ENCODE data around the gene PABPC3. TPM values are rescaled to one million over a fixed set of nuclear protein-coding genes. Genes with fewer than 3 reads are reported as not detected.

PABPC3 gene
- total RNA-seq, 6 experiments from 2014 or later, result 0.11 to 0.20 TPM; not detected in 4

- 53% methylated on average over 8 of the region's 8 CpGs for WGBS (ENCODE audit: insufficient coverage, low coverage, low lambda C conversion rate, missing lambda C conversion rate)
Observed at GRCh38 chr13:25065974-25066770, 29.8 kb upstream of the PABPC3 start.

GRCh38 chr13:25067064-25067463, 28.9 kb upstream of the PABPC3 start:
- ATAC-seq (no peak), DNase-seq (no peak)
- H3K4me1 ChIP-seq, result no peaks in the 10 kb centered on the region
- TF ChIP-seq POLR2A (IDR thresholded peaks at IDR 0.05), result no peak
- TF ChIP-seq, protein P1, sequence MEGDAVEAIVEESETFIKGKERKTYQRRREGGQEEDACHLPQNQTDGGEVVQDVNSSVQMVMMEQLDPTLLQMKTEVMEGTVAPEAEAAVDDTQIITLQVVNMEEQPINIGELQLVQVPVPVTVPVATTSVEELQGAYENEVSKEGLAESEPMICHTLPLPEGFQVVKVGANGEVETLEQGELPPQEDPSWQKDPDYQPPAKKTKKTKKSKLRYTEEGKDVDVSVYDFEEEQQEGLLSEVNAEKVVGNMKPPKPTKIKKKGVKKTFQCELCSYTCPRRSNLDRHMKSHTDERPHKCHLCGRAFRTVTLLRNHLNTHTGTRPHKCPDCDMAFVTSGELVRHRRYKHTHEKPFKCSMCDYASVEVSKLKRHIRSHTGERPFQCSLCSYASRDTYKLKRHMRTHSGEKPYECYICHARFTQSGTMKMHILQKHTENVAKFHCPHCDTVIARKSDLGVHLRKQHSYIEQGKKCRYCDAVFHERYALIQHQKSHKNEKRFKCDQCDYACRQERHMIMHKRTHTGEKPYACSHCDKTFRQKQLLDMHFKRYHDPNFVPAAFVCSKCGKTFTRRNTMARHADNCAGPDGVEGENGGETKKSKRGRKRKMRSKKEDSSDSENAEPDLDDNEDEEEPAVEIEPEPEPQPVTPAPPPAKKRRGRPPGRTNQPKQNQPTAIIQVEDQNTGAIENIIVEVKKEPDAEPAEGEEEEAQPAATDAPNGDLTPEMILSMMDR (IDR thresholded peaks at IDR 0.05), result no peak
- H3K4me3 ChIP-seq, result no peak overlapping the region
- H3K9me3 ChIP-seq, result no peaks in the 10 kb centered on the region
- no peaks in the 10 kb centered on the region for H3K27me3 ChIP-seq
- H3K27ac ChIP-seq, result no peak overlapping the region
- H3K36me3 ChIP-seq, result no peaks in the 10 kb centered on the region
- intact Hi-C loops (cut with DNase I), result no loop called here
- no CpG with 5 or more reads among the region's 3 CpGs for WGBS (ENCODE audit: insufficient coverage, low coverage, low lambda C conversion rate, missing lambda C conversion rate)

More at GRCh38 chr13:25065974-25066770, 29.8 kb upstream of the PABPC3 start:
- no peaks in the 10 kb centered on the region for H3K9me3 ChIP-seq
- no peak overlapping the region for H3K4me3 ChIP-seq
- ATAC-seq (no peak), DNase-seq (no peak)
- H3K27me3 ChIP-seq, result no peaks in the 10 kb centered on the region
- no peaks in the 10 kb centered on the region for H3K36me3 ChIP-seq
- H3K27ac ChIP-seq, result no peak overlapping the region
- no peak for TF ChIP-seq POLR2A (IDR thresholded peaks at IDR 0.05)
- TF ChIP-seq, protein P1 (IDR thresholded peaks at IDR 0.05), result no peak
- intact Hi-C loops (cut with DNase I), result no loop called here
- H3K4me1 ChIP-seq, result no peaks in the 10 kb centered on the region

DNA sequence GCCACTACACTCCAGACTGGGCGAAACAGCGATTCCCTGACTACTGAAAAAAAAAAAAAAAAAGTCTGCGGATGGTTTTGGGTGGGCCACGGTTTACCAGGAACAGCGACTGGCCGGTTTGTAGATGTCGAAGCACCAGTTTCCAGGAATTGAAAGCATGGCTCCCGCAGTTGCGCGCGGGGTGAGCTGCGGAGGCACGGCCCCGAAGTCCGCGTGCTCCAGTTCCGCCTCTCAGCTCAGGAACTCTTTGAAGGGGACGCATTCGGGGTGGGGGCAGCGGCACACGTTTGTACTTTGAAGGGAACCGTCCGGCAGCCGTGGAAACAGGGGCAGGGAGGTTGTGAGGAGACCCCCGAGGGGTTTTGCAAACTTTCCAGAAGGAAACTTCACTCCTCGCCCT, 27.1 kb upstream of the PABPC3 start:
- Histone ChIP-seq H3K4me3 (no peak overlapping the region), H3K9me3 (no peaks in the 10 kb centered on the region), H3K36me3 (no peaks in the 10 kb centered on the region), H3K27me3 (no peaks in the 10 kb centered on the region), H3K27ac (no peak overlapping the region), H3K4me1 (no peaks in the 10 kb centered on the region)
- 71% methylated on average over 13 of the region's 26 CpGs for WGBS (ENCODE audit: insufficient coverage, low coverage, low lambda C conversion rate, missing lambda C conversion rate)
- intact Hi-C loops (cut with DNase I), result no loop called here
- TF ChIP-seq, protein P1 (IDR thresholded peaks at IDR 0.05), result no peak
- TF ChIP-seq POLR2A (IDR thresholded peaks at IDR 0.05), result no peak
- ATAC-seq (peak in 1 of 4 donors; percentile 10), DNase-seq (no peak)

- no CpG with 5 or more reads among the region's 21 CpGs for WGBS (ENCODE audit: insufficient coverage, low coverage, low lambda C conversion rate, missing lambda C conversion rate)
- ATAC-seq (peak in 1 of 4 donors; percentile 17), DNase-seq (no peak)
- Histone ChIP-seq H3K9me3 (no peaks in the 10 kb centered on the region), H3K27ac (no peak overlapping the region), H3K4me1 (no peaks in the 10 kb centered on the region), H3K4me3 (no peak overlapping the region), H3K36me3 (no peaks in the 10 kb centered on the region), H3K27me3 (no peaks in the 10 kb centered on the region)
- TF ChIP-seq POLR2A (IDR thresholded peaks at IDR 0.05), result no peak
- TF ChIP-seq, protein P1 (IDR thresholded peaks at IDR 0.05), result no peak
- intact Hi-C loops (cut with DNase I), result no loop called here
Observed at GRCh38 chr13:25069236-25069635, 26.7 kb upstream of the PABPC3 start.
